ENCODE data around the gene IFFO2. TPM values are rescaled to one million over a fixed set of nuclear protein-coding genes. Genes with fewer than 3 reads are reported as not detected.

IFFO2 gene
- total RNA-seq, 1 donor from 2014 or later, result 24.4 TPM

DNA sequence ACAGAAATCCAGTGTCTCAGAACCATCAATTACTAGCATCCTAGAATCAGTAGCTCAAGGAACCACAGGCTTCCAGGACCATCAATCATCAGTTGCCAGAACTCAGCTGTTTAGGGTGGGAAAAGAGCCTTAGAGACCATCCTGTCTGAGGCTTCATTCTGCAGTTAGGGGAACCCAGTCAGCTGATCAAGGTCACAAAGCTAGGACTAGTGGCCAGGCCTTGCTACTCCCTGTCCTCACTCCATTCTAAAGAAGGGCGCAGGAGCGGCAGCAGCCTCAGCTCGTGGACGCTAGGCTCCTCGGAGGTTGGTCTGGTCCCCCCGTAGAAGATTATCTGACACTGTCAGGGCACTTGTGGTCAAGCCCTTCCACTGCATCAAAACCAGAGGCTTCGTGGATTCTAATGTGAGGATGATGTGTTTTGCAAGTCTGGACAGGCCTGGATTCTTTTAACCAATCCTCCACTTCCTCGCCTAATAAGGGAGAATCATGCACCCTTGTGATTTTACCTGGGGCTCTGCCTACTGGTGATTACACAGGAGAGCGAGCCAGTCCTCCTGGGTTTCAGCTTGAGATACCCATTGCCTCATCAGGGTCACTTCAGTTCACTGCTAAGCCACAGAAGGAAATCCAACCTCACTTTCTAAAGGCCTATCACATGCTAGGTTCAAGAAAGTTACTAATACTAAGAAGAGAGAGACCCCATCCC lies 41.7 kb upstream of the IFFO2 start:
- no peak for DNase-seq (ENCODE audit: low spot score, unreplicated experiment)
- Mint-ChIP-seq H3K9me3 (ENCODE audit: low read depth) (peaks cover 24% of the 10 kb centered on the region), H3K4me1 (ENCODE audit: low read depth) (no peaks in the 10 kb centered on the region), H3K27me3 (no peaks in the 10 kb centered on the region), H3K36me3 (ENCODE audit: insufficient read depth) (peaks cover 10% of the 10 kb centered on the region), H3K4me3 (ENCODE audit: low read depth) (no peak overlapping the region), H3K27ac (no peak overlapping the region)
- TF ChIP-seq, protein P1, sequence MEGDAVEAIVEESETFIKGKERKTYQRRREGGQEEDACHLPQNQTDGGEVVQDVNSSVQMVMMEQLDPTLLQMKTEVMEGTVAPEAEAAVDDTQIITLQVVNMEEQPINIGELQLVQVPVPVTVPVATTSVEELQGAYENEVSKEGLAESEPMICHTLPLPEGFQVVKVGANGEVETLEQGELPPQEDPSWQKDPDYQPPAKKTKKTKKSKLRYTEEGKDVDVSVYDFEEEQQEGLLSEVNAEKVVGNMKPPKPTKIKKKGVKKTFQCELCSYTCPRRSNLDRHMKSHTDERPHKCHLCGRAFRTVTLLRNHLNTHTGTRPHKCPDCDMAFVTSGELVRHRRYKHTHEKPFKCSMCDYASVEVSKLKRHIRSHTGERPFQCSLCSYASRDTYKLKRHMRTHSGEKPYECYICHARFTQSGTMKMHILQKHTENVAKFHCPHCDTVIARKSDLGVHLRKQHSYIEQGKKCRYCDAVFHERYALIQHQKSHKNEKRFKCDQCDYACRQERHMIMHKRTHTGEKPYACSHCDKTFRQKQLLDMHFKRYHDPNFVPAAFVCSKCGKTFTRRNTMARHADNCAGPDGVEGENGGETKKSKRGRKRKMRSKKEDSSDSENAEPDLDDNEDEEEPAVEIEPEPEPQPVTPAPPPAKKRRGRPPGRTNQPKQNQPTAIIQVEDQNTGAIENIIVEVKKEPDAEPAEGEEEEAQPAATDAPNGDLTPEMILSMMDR (IDR thresholded peaks at IDR 0.05; ENCODE audit: unreplicated experiment), result no peak

DNA sequence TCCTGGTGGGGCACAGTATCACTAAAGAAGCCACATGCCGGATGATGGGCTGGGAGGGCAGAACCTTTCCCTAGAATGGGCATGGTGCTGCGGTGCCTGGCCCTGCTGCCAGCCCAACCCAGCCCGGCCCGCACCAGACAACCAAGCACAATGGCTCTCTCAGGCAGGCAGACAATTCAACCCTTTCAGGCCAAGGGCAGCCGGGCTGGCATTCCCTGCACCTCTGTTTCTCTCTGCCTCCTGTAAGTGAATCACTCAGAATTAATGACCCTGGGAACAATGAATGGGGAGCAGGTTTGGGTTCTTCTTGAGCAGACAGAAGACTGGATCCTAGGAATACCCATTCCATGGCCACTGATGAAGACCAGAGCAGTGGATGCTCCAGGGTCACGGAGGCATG lies 41.0 kb upstream of the IFFO2 start:
- Mint-ChIP-seq H3K27ac (no peak overlapping the region), H3K4me3 (ENCODE audit: low read depth) (no peak overlapping the region), H3K27me3 (no peaks in the 10 kb centered on the region), H3K9me3 (ENCODE audit: low read depth) (peaks cover 21% of the 10 kb centered on the region), H3K36me3 (ENCODE audit: insufficient read depth) (peaks cover 10% of the 10 kb centered on the region), H3K4me1 (ENCODE audit: low read depth) (no peaks in the 10 kb centered on the region)
- TF ChIP-seq, protein P1 (IDR thresholded peaks at IDR 0.05; ENCODE audit: unreplicated experiment), result no peak
- no peak for DNase-seq (ENCODE audit: low spot score, unreplicated experiment)

DNA sequence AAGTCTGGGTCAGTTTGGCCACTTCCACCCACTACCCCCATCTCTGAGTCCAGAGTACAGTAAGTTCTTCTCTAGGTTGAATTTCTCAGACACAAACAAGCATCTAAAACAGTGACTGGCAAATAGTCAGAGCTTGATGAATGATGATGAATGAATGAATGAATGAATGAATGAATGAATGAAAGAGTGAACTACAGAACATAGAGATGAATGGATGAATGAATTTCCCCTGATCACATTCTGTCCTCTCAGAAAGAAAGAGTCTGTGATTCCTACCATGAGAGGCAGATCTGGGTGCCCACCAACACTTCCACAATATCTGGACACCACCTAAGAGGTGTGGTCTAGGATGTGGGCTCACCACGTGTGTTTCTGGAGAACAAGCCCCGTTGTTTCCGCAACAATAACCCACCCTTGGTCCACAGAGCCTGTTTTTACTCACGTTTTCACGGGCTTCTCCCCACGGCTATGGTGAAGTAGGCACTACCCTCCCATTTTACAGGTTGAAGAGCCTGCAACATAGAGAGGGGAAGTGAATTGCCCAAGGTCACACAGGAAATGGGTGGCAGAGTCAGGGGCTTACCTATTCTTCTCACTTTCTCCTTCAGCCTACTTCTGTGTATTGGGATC lies 40.2 kb upstream of the IFFO2 start:
- Mint-ChIP-seq H3K27me3 (no peaks in the 10 kb centered on the region), H3K4me1 (ENCODE audit: low read depth) (no peaks in the 10 kb centered on the region), H3K36me3 (ENCODE audit: insufficient read depth) (peaks cover 8% of the 10 kb centered on the region), H3K27ac (no peak overlapping the region), H3K9me3 (ENCODE audit: low read depth) (peaks cover 21% of the 10 kb centered on the region), H3K4me3 (ENCODE audit: low read depth) (no peak overlapping the region)
- DNase-seq (ENCODE audit: low spot score, unreplicated experiment), result no peak
- TF ChIP-seq, protein P1 (IDR thresholded peaks at IDR 0.05; ENCODE audit: unreplicated experiment), result no peak

DNA sequence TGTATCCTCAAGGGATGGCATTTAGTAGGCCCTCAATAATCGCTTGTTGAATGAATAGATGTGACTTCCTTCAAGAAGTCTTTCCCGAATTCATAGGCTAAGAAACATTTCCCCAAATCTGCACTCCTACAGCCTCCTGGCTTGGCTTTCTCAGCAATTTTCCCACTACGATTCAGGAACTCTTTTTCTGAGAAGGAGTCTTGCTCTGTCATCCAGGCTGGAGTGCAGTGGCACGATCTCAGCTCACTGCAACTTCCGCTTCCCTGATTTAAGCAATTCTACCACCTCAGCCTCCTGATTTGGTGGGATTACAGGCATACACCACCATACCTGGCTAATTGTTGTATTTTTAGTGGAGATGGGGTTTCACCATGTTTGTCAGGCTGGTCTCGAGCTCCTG lies 37.9 kb upstream of the IFFO2 start:
- TF ChIP-seq, protein P1 (IDR thresholded peaks at IDR 0.05; ENCODE audit: unreplicated experiment), result no peak
- Mint-ChIP-seq H3K4me3 (ENCODE audit: low read depth) (no peak overlapping the region), H3K27ac (no peak overlapping the region), H3K4me1 (ENCODE audit: low read depth) (peaks cover 2% of the 10 kb centered on the region), H3K27me3 (no peaks in the 10 kb centered on the region), H3K36me3 (ENCODE audit: insufficient read depth) (no peaks in the 10 kb centered on the region), H3K9me3 (ENCODE audit: low read depth) (peaks cover 3% of the 10 kb centered on the region)
- no peak for DNase-seq (ENCODE audit: low spot score, unreplicated experiment)

DNA sequence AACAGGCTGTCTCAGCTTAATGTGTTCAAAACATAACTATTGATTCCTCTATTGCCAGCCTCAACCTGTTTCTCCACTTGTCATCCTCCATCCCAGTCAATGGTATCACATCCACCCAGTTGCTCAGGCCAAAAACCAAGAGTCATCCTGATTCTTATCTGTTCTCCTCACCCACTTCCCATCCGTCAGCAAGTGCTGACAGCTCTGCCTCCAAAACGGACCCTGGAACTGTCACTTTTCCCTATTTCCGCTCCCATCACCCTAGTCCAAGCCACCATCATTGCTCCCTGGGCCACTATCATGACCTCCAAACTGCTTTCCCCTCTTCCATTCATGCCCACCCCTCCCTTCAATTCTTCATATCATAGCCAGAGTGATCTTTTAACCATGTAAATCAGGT lies 36.2 kb upstream of the IFFO2 start:
- H3K9me3 Mint-ChIP-seq (ENCODE audit: low read depth), result peaks cover 3% of the 10 kb centered on the region

More for the DNA sequence above, 36.2 kb upstream of the IFFO2 start:
- peaks cover under 1% of the 10 kb centered on the region for H3K27me3 Mint-ChIP-seq
- H3K4me1 Mint-ChIP-seq (ENCODE audit: low read depth), result peaks cover 2% of the 10 kb centered on the region
- H3K27ac Mint-ChIP-seq, result peak overlapping the region; percentile 54
- DNase-seq (ENCODE audit: low spot score, unreplicated experiment), result no peak
- no peak overlapping the region for H3K4me3 Mint-ChIP-seq (ENCODE audit: low read depth)
- no peaks in the 10 kb centered on the region for H3K36me3 Mint-ChIP-seq (ENCODE audit: insufficient read depth)
- TF ChIP-seq, protein P1 (IDR thresholded peaks at IDR 0.05; ENCODE audit: unreplicated experiment), result no peak
